Fibroblast of villous mesenchyme (primary cell): Measurements from ENCODE around the gene PDE5A. TPM values are rescaled to one million over a fixed set of nuclear protein-coding genes. Genes with fewer than 3 reads are reported as not detected.
A peak's percentile ranks its signal among the peaks of the same experiment; 100 is the strongest.

Source experiments
- DNase-seq: peaks from one replicate; pipeline ENCODE4 v3.0.0-alpha.2; 2010; ENCODE audit warnings: low read depth
- H3K4me3 ChIP-seq: 2 replicates; pipeline ENCODE4 v1.5.1; 2011; ENCODE audit warnings: low read depth, mild to moderate bottlenecking, low read length
- CTCF ChIP-seq: IDR thresholded peaks from 2 replicates; pipeline ENCODE4 v1.5.1; 2012; ENCODE audit warnings: low read depth, mild to moderate bottlenecking, low read length; ENCODE audit not compliant: insufficient read depth
- total RNA-seq: library from RNA; depleted of rRNA; stranded (reverse); fragments of >200 nt; gene quantifications from 2 replicates; pipeline ENCODE4 v1.2.3, GENCODE V29; 2012

The PDE5A gene
- total RNA-seq, 1 donor = 162 TPM

- no peak for DNase-seq
Measured at GRCh38 chr4:119570401-119570800, 58.2 kb downstream of the PDE5A start.

GRCh38 chr4:119564106-119564505 is 64.5 kb downstream of the PDE5A start:
- no peak for DNase-seq
- no peak for TF ChIP-seq CTCF
- H3K4me3 ChIP-seq = no peak overlapping the region

More at GRCh38 chr4:119570401-119570800, 58.2 kb downstream of the PDE5A start:
- TF ChIP-seq CTCF = no peak
- H3K4me3 ChIP-seq = no peak overlapping the region

- peak; percentile 70 for DNase-seq
- H3K4me3 ChIP-seq = no peak overlapping the region
- peak; percentile 45 for TF ChIP-seq CTCF
Measured at GRCh38 chr4:119559044-119559647, 69.5 kb downstream of the PDE5A start.

- no peak for DNase-seq
- no peak overlapping the region for H3K4me3 ChIP-seq
- TF ChIP-seq CTCF = no peak
Measured at GRCh38 chr4:119550857-119551532, 77.6 kb downstream of the PDE5A start.

GRCh38 chr4:119549639-119550038 is 79.0 kb downstream of the PDE5A start:
- no peak overlapping the region for H3K4me3 ChIP-seq
- TF ChIP-seq CTCF = no peak
- no peak for DNase-seq

- no peak overlapping the region for H3K4me3 ChIP-seq
- no peak for DNase-seq
- no peak for TF ChIP-seq CTCF
Measured at GRCh38 chr4:119543779-119544178, 84.8 kb downstream of the PDE5A start.
